HG02938 (cell line): ENCODE data around the gene RBM4B.
"Not testable (repeated sequence)": the region's sequence is repeated elsewhere in the genome, so short reads cannot be mapped to it uniquely, and the experiment has no call there.

ENCODE experiments used
- ATAC-seq: cut with Tn5 transposase; IDR thresholded peaks from one replicate; pipeline ENCODE4 v1.9.1; 2021; ENCODE audit warnings: mild to moderate bottlenecking, moderate library complexity; ENCODE audit not compliant: unreplicated experiment

Gene RBM4B

GRCh38 chr11:66643745-66644437 lies 33.8 kb downstream of the RBM4B start:
- no peak for ATAC-seq

- no peak for ATAC-seq
These were observed 35.9 kb downstream of the RBM4B start for GRCh38 chr11:66641834-66642233.

- not testable (repeated sequence) for ATAC-seq
These were observed 37.8 kb downstream of the RBM4B start for GRCh38 chr11:66639814-66640340.

GRCh38 chr11:66639066-66639813 lies 38.4 kb downstream of the RBM4B start:
- ATAC-seq: no peak

- ATAC-seq: peak; percentile 94
These were observed 39.3 kb downstream of the RBM4B start, which contains the start of gene RBM4 for GRCh38 chr11:66638177-66639065. Gene RBM4, plus strand, starts transcription at chr11:66638703. Its CDS starts 1,009 bp downstream, at chr11:66639712.

- no peak for ATAC-seq
These were observed 40.0 kb downstream of the RBM4B start for GRCh38 chr11:66637557-66638176.

- ATAC-seq: no peak
These were observed 41.3 kb downstream of the RBM4B start for GRCh38 chr11:66636411-66636810.

- no peak for ATAC-seq
These were observed 44.7 kb downstream of the RBM4B start for GRCh38 chr11:66632952-66633351.

GRCh38 chr11:66631883-66632282 lies 45.8 kb downstream of the RBM4B start:
- no peak for ATAC-seq

- no peak for ATAC-seq
These were observed 48.3 kb downstream of the RBM4B start for GRCh38 chr11:66629356-66629755.

GRCh38 chr11:66628061-66628603 lies 49.6 kb downstream of the RBM4B start:
- ATAC-seq: no peak

GRCh38 chr11:66626926-66627325 lies 50.8 kb downstream of the RBM4B start:
- ATAC-seq: no peak

GRCh38 chr11:66626382-66626781 lies 51.3 kb downstream of the RBM4B start:
- ATAC-seq: no peak

GRCh38 chr11:66625752-66626149 lies 51.9 kb downstream of the RBM4B start:
- ATAC-seq: no peak

GRCh38 chr11:66625041-66625751 lies 52.5 kb downstream of the RBM4B start:
- no peak for ATAC-seq

GRCh38 chr11:66624450-66624849 lies 53.2 kb downstream of the RBM4B start:
- no peak for ATAC-seq

- ATAC-seq: no peak
These were observed 58.6 kb downstream of the RBM4B start for GRCh38 chr11:66619080-66619554.

GRCh38 chr11:66617155-66617834 lies 60.4 kb downstream of the RBM4B start:
- ATAC-seq: no peak
